HCT116 (cell line): ENCODE results near the gene LCMT2. TPM values are rescaled to one million over a fixed set of nuclear protein-coding genes. Genes with fewer than 3 reads are reported as not detected.

ENCODE experiments used
- ATAC-seq: fragments of 200-7000 bp; cut with Tn5 transposase; 2 replicates; pipeline ENCODE4 v1.9.1; 2020; ENCODE audit warnings: mild to moderate bottlenecking, moderate library complexity
- BruUV-seq: library from RNA; stranded (reverse); fragments of 400-500 nt; replicated peaks from 2 replicates; lab custom pipeline; 2021; lab: Mats Ljungman, UMichigan
- CTCF ChIA-PET: fragments of 300-600 bp; sonication (Branson Sonifier 250); formaldehyde crosslinking; loops from one replicate; lab custom pipeline; 2021; ENCODE audit warnings: antibody characterized with exemption; lab: Charles Lee
- POLR2A ChIA-PET: fragments of 300-600, 350-600 bp; sonication (Branson Sonifier 250); formaldehyde crosslinking; loops from one replicate; lab custom pipeline; 2021; ENCODE audit warnings: antibody characterized with exemption; lab: Charles Lee
- RAD21 ChIA-PET, 2 experiments: fragments of 300-600 bp; sonication (Branson Sonifier 250); formaldehyde crosslinking; loops; one replicate each; lab custom pipeline; 2023; ENCODE audit warnings: low total read pairs in 2 of 2; ENCODE audit not compliant: uncharacterized antibody in 2 of 2, unreplicated experiment in 2 of 2, low non-redundant PET in 1 of 2; lab: Charles Lee
- DNase-seq: peaks from one replicate; pipeline ENCODE4 v3.0.0-alpha.2; 2010; ENCODE audit warnings: low read depth, low spot score
- H2AFZ ChIP-seq: fragments of 200-600 bp; shearing (Covaris generic), sonication (generic); 2 replicates; pipeline ENCODE4 v1.6.1; 2017; ENCODE audit warnings: low read depth, mixed run types, mixed read lengths, antibody characterized with exemption, low read length; ENCODE audit not compliant: poor library complexity, severe bottlenecking
- H3K27ac ChIP-seq: 2 replicates; pipeline ENCODE4 v1.5.1; 2012; ENCODE audit warnings: low read depth, low read length
- H3K27me3 ChIP-seq: fragments of 200-600 bp; sonication (generic); 2 replicates; pipeline ENCODE4 v1.6.1; 2016; ENCODE audit warnings: mixed run types, low read length, mixed read lengths; ENCODE audit not compliant: insufficient read depth
- H3K36me3 ChIP-seq, 2 experiments: fragments of 200-500 bp in 1 of 2; fragments of 200-600 bp in 1 of 2; sonication (Bioruptor generic) in 1 of 2; sonication (generic) in 1 of 2; 2 replicates each; pipeline versions ENCODE4 v1.5.1 to v1.6.1; 2014 to 2016; ENCODE audit warnings: low read length in 2 of 2, inconsistent platforms in 1 of 2, mixed read lengths in 1 of 2, mixed run types in 1 of 2; ENCODE audit not compliant: insufficient read depth in 2 of 2, control insufficient read depth in 1 of 2
- H3K4me1 ChIP-seq, 2 experiments: fragments of 200-600 bp in 1 of 2; sonication (generic) in 1 of 2; 2 replicates each; pipeline versions ENCODE4 v1.5.1 to v1.6.1; 2012 to 2017; ENCODE audit warnings: low read length in 2 of 2, inconsistent platforms in 1 of 2, mild to moderate bottlenecking in 1 of 2, mixed read lengths in 1 of 2, mixed run types in 1 of 2, moderate library complexity in 1 of 2; ENCODE audit not compliant: insufficient read depth in 2 of 2, control insufficient read depth in 1 of 2
- H3K4me2 ChIP-seq: fragments of 200-600 bp; sonication (generic); 2 replicates; pipeline ENCODE4 v1.6.1; 2017; ENCODE audit warnings: mixed run types, low read length, mixed read lengths
- H3K4me3 ChIP-seq, 2 experiments: fragments of 200-600 bp in 1 of 2; sonication (generic) in 1 of 2; replicated peaks in 1 of 2; 2 replicates each; pipeline ENCODE4 v1.5.1; 2011 to 2016; ENCODE audit warnings: low read length in 2 of 2, control low read depth in 1 of 2, low read depth in 1 of 2, mild to moderate bottlenecking in 1 of 2, mixed read lengths in 1 of 2, mixed run types in 1 of 2
- H3K79me2 ChIP-seq: fragments of 200-600 bp; sonication (generic); 2 replicates; pipeline ENCODE4 v1.6.1; 2017; ENCODE audit warnings: mild to moderate bottlenecking, mixed run types, low read length, moderate library complexity, mixed read lengths; ENCODE audit not compliant: insufficient read depth
- H3K9ac ChIP-seq: fragments of 200-600 bp; sonication (generic); 2 replicates; pipeline ENCODE4 v1.6.1; 2016; ENCODE audit warnings: low read length, mixed read lengths
- H3K9me2 ChIP-seq: fragments of 200-600 bp; sonication (generic), shearing (Covaris generic); 2 replicates; pipeline ENCODE4 v1.6.1; 2017; ENCODE audit warnings: mixed run types, mild to moderate bottlenecking, moderate library complexity; ENCODE audit not compliant: insufficient read depth
- H3K9me3 ChIP-seq, 2 experiments: fragments of 200-500 bp in 1 of 2; fragments of 200-600 bp in 1 of 2; sonication (Bioruptor generic) in 1 of 2; sonication (generic) in 1 of 2; 2 replicates each; pipeline ENCODE4 v1.6.1; 2014 to 2017; ENCODE audit warnings: low read length in 2 of 2, mixed read lengths in 2 of 2, inconsistent platforms in 1 of 2, low read depth in 1 of 2, mild to moderate bottlenecking in 1 of 2, mixed run types in 1 of 2, moderate library complexity in 1 of 2; ENCODE audit not compliant: control insufficient read depth in 1 of 2, insufficient read depth in 1 of 2
- H4K20me1 ChIP-seq: fragments of 200-600 bp; sonication (generic), shearing (Covaris generic); 2 replicates; pipeline ENCODE4 v1.6.1; 2017; ENCODE audit warnings: mixed run types, mild to moderate bottlenecking, moderate library complexity; ENCODE audit not compliant: insufficient read depth
- CBX3 ChIP-seq: IDR thresholded peaks from 2 replicates; pipeline ENCODE4 v1.6.1; 2012; ENCODE audit warnings: low read depth
- CEBPB ChIP-seq: IDR thresholded peaks from 2 replicates; pipeline ENCODE4 v1.6.1; 2012; ENCODE audit warnings: low read depth
- EGR1 ChIP-seq: IDR thresholded peaks from 2 replicates; pipeline ENCODE4 v1.6.1; 2012; ENCODE audit warnings: low read depth
- ELF1 ChIP-seq: IDR thresholded peaks from 2 replicates; pipeline ENCODE4 v1.6.1; 2012; ENCODE audit warnings: low read depth, borderline replicate concordance
- EZH2 ChIP-seq: fragments of 200-600 bp; sonication (generic); IDR thresholded peaks from 2 replicates; pipeline ENCODE4 v1.6.1; 2017; ENCODE audit warnings: antibody characterized with exemption, mixed run types
- EZH2phosphoT487 ChIP-seq: fragments of 200-600 bp; IDR thresholded peaks from 2 replicates; pipeline ENCODE4 v1.6.1; 2018; ENCODE audit warnings: antibody characterized with exemption, borderline replicate concordance
- JUND ChIP-seq: IDR thresholded peaks from 2 replicates; pipeline ENCODE4 v1.6.1; 2012
- MAX ChIP-seq: IDR thresholded peaks from 2 replicates; pipeline ENCODE4 v1.6.1; 2012
- POLR2A ChIP-seq: IDR thresholded peaks from 2 replicates; pipeline ENCODE4 v1.7.0; 2011; ENCODE audit warnings: borderline replicate concordance; ENCODE audit not compliant: insufficient read depth, insufficient read length; ENCODE audit errors: extremely low read depth
- POLR2AphosphoS5 ChIP-seq: IDR thresholded peaks from 2 replicates; pipeline ENCODE4 v1.6.1; 2011; ENCODE audit warnings: mild to moderate bottlenecking, low read depth, low read length, moderate library complexity
- RAD21 ChIP-seq: IDR thresholded peaks from 2 replicates; pipeline ENCODE4 v1.6.1; 2012; ENCODE audit warnings: low read depth, mild to moderate bottlenecking
- REST ChIP-seq: IDR thresholded peaks from 2 replicates; pipeline ENCODE4 v1.6.1; 2012; ENCODE audit warnings: low read depth
- SIN3A ChIP-seq: IDR thresholded peaks from 2 replicates; pipeline ENCODE4 v1.6.1; 2012; ENCODE audit warnings: low read depth
- SP1 ChIP-seq: IDR thresholded peaks from 2 replicates; pipeline ENCODE4 v1.6.1; 2012; ENCODE audit warnings: low read depth
- SRF ChIP-seq: IDR thresholded peaks from 2 replicates; pipeline ENCODE4 v1.6.1; 2012; ENCODE audit warnings: low read depth
- TCF7L2 ChIP-seq: IDR thresholded peaks from 2 replicates; pipeline ENCODE4 v1.7.0; 2011; ENCODE audit warnings: borderline replicate concordance, inconsistent platforms; ENCODE audit not compliant: insufficient read depth, insufficient read length; ENCODE audit errors: extremely low read depth
- ZBTB33 ChIP-seq: IDR thresholded peaks from 2 replicates; pipeline ENCODE4 v1.6.1; 2011; ENCODE audit warnings: mild to moderate bottlenecking, low read length, moderate library complexity; ENCODE audit not compliant: insufficient replicate concordance; ENCODE audit errors: extremely low read depth
- ZFX ChIP-seq: fragments of 450-650 bp; IDR thresholded peaks from 2 replicates; pipeline ENCODE4 v1.6.1; 2017
- intact Hi-C: fragments of 100-400 bp; cut with micrococcal nuclease; formaldehyde crosslinking; loops from 2 replicates; pipeline ENCODE4 v1.10.0; 2022
- total RNA-seq: library from RNA; stranded (reverse); gene quantifications from one replicate; pipeline ENCODE4 v1.2.1, GENCODE V29; 2021; ENCODE audit not compliant: unreplicated experiment

The LCMT2 gene
- total RNA-seq, 1 experiment from 2014 or later = 4.7 TPM

- ATAC-seq = peak; percentile 92
- DNase-seq = peak; percentile 39
- Histone ChIP-seq H3K9me2 (no peaks in the 10 kb centered on the region), H3K4me2 (peak within 1 kb of the TSS; percentile 83), H3K27me3 (no peaks in the 10 kb centered on the region), H3K79me2 (peaks cover 64% of the 10 kb centered on the region), H3K9ac (peak within 1 kb of the TSS; percentile 78), H3K4me1 (peaks cover 0 to 21% of the 10 kb centered on the region in 2 experiments; a peak in 3 of 4 replicates), H3K27ac (peak within 1 kb of the TSS; percentile 89), H3K4me3 (peak within 1 kb of the TSS; percentile 74 to 79), H2AFZ (peak within 1 kb of the TSS; percentile 27), H3K9me3 (peaks cover 0 to 4% of the 10 kb centered on the region in 2 experiments; a peak in 1 of 4 replicates), H3K36me3 (peaks cover 16 to 20% of the 10 kb centered on the region in 2 experiments; a peak in 3 of 4 replicates), H4K20me1 (peaks cover 5% of the 10 kb centered on the region; the same call in 1 of the 2 replicates)
- POLR2A ChIA-PET = interaction anchor here (0.9 to 1.3 kb wide), 2 partner anchors 10 to 140 kb away, joined by 3 to 4 read pairs; no protein-coding TSS in a partner anchor
- CTCF ChIA-PET = interaction anchor here (0.7 to 1.7 kb wide), 3 partner anchors 15 to 146 kb away, joined by 3 to 5 read pairs (median 4); no protein-coding TSS in a partner anchor
- intact Hi-C loops = no loop called here
- RAD21 ChIA-PET = no interaction called here
- BruUV-seq = TSS peak; percentile 60
- peak; percentile 36; the same call in 1 of the 2 replicates for TF ChIP-seq SIN3A
- no peak for TF ChIP-seq ZBTB33
- no peak for TF ChIP-seq EGR1
- peak; percentile 80 for TF ChIP-seq POLR2AphosphoS5
- no peak for TF ChIP-seq TCF7L2
- peak; percentile 66 for TF ChIP-seq ZFX
- TF ChIP-seq SP1 = no peak
- TF ChIP-seq CBX3 = 0 out of 2 replicates have a peak, but pooled peaks have one; percentile 34
- no peak for TF ChIP-seq RAD21
- TF ChIP-seq ELF1 = peak; percentile 85
- TF ChIP-seq CEBPB = no peak
- no peak for TF ChIP-seq EZH2phosphoT487
- TF ChIP-seq REST = no peak
- TF ChIP-seq MAX = peak; percentile 70
- TF ChIP-seq SRF = no peak
- TF ChIP-seq POLR2A = peak; percentile 49
- no peak for TF ChIP-seq EZH2
- no peak for TF ChIP-seq JUND
These were observed 40.9 kb upstream of the LCMT2 start, which contains the start of the genes TUBGCP4 and ZSCAN29 for GRCh38 chr15:43370975-43371974. Gene TUBGCP4, plus strand, starts transcription at chr15:43371101. Its CDS starts 254 bp downstream, at chr15:43371355. Gene ZSCAN29, minus strand, starts transcription at chr15:43371043. Its CDS starts 1,130 bp downstream, at chr15:43369913.
